Kidney epithelial cell (primary cell): Measurements from ENCODE around the gene MX2. TPM values are rescaled to one million over a fixed set of nuclear protein-coding genes. Genes with fewer than 3 reads are reported as not detected.
A peak's percentile ranks its signal among the peaks of the same experiment; 100 is the strongest.
"Not testable (repeated sequence)": the region's sequence is repeated elsewhere in the genome, so short reads cannot be mapped to it uniquely, and the experiment has no call there.

Source experiments
- DNase-seq: peaks from one replicate; pipeline ENCODE4 v3.0.0-alpha.2; 2010; ENCODE audit warnings: low read depth
- H3K27me3 ChIP-seq: 2 replicates; pipeline ENCODE4 v1.6.0; 2011; ENCODE audit warnings: low read length; ENCODE audit not compliant: control insufficient read depth, insufficient read depth
- H3K36me3 ChIP-seq: 2 replicates; pipeline ENCODE4 v1.5.1; 2011; ENCODE audit warnings: low read length; ENCODE audit not compliant: control insufficient read depth, insufficient read depth
- H3K4me3 ChIP-seq: 2 replicates; pipeline ENCODE4 v1.5.1; 2011; ENCODE audit warnings: low read depth, mild to moderate bottlenecking, control low read depth, low read length
- CTCF ChIP-seq: IDR thresholded peaks from 2 replicates; pipeline ENCODE4 v1.5.1; 2011; ENCODE audit warnings: mild to moderate bottlenecking, moderate library complexity, low read length, control low read depth, inconsistent platforms; ENCODE audit not compliant: insufficient read depth, poor library complexity, severe bottlenecking
- total RNA-seq: library from RNA; depleted of rRNA; stranded (reverse); fragments of >200 nt; gene quantifications from 2 replicates; pipeline ENCODE4 v1.2.3, GENCODE V29; 2015

Gene MX2
- total RNA-seq, 1 donor from 2014 or later, result 1.4 TPM

GRCh38 chr21:41406340-41406739 is 44.5 kb downstream of the MX2 start:
- Histone ChIP-seq H3K36me3 (no peaks in the 10 kb centered on the region), H3K4me3 (no peak overlapping the region), H3K27me3 (peaks cover 4% of the 10 kb centered on the region)
- no peak for DNase-seq
- TF ChIP-seq CTCF, result no peak

- no peaks in the 10 kb centered on the region for H3K36me3 ChIP-seq
- no peak overlapping the region for H3K4me3 ChIP-seq
- no peak for DNase-seq
- no peak for TF ChIP-seq CTCF
- peaks cover 4% of the 10 kb centered on the region for H3K27me3 ChIP-seq
Measured at GRCh38 chr21:41407541-41408460, 46.0 kb downstream of the MX2 start.

GRCh38 chr21:41410361-41410760 is 48.5 kb downstream of the MX2 start:
- Histone ChIP-seq H3K27me3 (peaks cover 2% of the 10 kb centered on the region), H3K36me3 (no peaks in the 10 kb centered on the region), H3K4me3 (no peak overlapping the region)
- TF ChIP-seq CTCF, result no peak
- no peak for DNase-seq

GRCh38 chr21:41410767-41411448 is 49.1 kb downstream of the MX2 start:
- no peak for DNase-seq
- Histone ChIP-seq H3K27me3 (peaks cover 2% of the 10 kb centered on the region), H3K36me3 (no peaks in the 10 kb centered on the region), H3K4me3 (no peak overlapping the region)
- no peak for TF ChIP-seq CTCF

- Histone ChIP-seq H3K27me3 (peaks cover 2% of the 10 kb centered on the region), H3K36me3 (no peaks in the 10 kb centered on the region), H3K4me3 (no peak overlapping the region)
- no peak for DNase-seq
- TF ChIP-seq CTCF, result peak; percentile 21
Measured at GRCh38 chr21:41411449-41412089, 49.7 kb downstream of the MX2 start.

- not testable (repeated sequence) for H3K36me3 ChIP-seq, DNase-seq, H3K4me3 ChIP-seq, H3K27me3 ChIP-seq
Measured at GRCh38 chr21:41417505-41417904, 55.7 kb downstream of the MX2 start.
